NOMO-1 treated with dmso at 0.1 percent for 144 hours (cell line): ENCODE results near the gene PLTP.

Experiments used
- DNase-seq: peaks from one replicate; lab custom pipeline; 2025; ENCODE audit not compliant: unreplicated experiment; lab: John Stamatoyannopoulos, UW

Gene PLTP

DNA sequence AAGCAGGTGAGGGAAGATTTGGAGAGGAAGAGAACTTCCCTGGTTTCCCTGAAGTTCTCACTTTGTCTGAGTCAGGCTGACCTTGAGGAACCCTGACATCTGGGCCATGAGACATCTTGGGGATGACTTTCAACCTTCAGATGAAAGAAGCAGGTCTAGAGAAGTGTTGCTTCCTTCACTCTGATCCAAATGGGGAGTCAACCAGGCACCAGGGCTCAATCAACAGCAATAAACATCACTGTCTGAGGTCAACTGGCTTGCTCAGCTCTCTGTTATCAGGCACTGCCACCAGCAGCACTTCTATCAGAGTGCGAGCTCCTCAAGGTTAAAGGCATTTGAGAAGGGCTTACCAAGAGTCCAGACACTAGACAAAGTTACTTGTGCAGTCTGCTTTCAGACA, 61.0 kb downstream of the PLTP start:
- no peak for DNase-seq

DNA sequence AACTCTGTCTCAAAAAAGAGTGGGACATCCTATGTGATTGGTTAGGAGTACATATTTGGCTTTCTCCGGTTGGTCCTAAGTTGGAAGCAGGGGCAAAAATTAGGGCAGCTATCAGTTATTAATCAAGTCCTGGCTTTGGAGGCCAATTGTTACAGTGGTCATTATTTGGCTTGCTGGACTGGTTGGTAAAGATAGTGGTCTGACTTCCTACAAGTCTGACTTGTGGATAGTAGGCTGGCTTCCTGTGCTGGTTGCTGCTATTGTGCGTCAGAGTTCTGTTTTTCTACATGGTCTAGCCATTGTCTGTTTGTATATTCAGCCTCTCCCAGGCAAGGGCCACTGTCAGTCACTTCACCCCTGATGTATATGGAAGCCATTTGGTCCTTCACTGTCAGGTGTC, 61.7 kb downstream of the PLTP start:
- no peak for DNase-seq

DNA sequence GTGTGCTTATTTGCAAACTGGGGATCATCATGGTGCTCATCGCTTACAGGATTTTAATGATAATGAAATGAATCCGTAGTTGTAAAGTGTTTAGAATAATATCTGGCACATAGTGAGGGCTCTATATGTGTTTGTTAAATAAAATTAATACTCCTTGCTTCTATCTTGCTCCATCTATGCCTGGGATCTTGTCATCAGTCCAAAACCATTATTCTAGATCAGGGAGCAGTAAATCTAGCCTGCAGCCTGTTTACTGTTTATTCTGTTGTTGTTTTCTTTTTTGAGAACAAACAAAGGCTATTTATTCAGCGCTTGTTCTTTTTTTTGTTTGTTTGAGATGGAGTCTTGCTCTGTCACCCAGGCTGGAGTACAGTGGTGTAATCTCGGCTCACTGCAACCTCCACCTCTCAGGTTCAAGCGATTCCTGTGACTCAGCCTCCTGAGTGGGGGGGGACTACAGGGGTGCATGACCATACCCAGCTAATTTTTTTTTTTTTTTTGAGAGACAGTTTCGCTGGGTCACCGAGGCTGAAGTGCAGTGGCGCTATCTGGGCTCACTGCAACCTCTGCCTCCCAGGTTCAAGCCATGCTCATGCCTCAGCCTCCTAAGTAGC, 62.9 kb downstream of the PLTP start:
- DNase-seq = no peak
